SK-N-SH treated with all-trans-retinoic acid at 6 μM for 48 hours (cell line): Measurements from ENCODE around the gene KREMEN1.
"Not testable (repeated sequence)": the region's sequence is repeated elsewhere in the genome, so short reads cannot be mapped to it uniquely, and the experiment has no call there.

Experiments used
- GLIS3 ChIP-seq: fragments of 250-450 bp; sonication (Bioruptor Pico); IDR thresholded peaks from 2 replicates; pipeline ENCODE4 v1.5.0; 2020; ENCODE audit warnings: mild to moderate bottlenecking, moderate library complexity
- POU6F1 ChIP-seq: fragments of 250-450 bp; sonication (Bioruptor Pico); IDR thresholded peaks from 2 replicates; pipeline ENCODE4 v1.8.0; 2021; ENCODE audit warnings: low read depth, mild to moderate bottlenecking, moderate library complexity, borderline replicate concordance
- PPARA ChIP-seq: fragments of 250-450 bp; sonication (Bioruptor Pico); IDR thresholded peaks from 2 replicates; pipeline ENCODE4 v1.5.0; 2020; ENCODE audit warnings: mild to moderate bottlenecking, borderline replicate concordance
- TCF4 ChIP-seq: fragments of 250-450 bp; sonication (Bioruptor Pico); IDR thresholded peaks from 2 replicates; pipeline ENCODE4 v1.8.0; 2021; ENCODE audit warnings: mild to moderate bottlenecking, moderate library complexity, borderline replicate concordance
- TOX ChIP-seq: fragments of 250-450 bp; sonication (Bioruptor Pico); IDR thresholded peaks from 2 replicates; pipeline ENCODE4 v1.8.0; 2021; ENCODE audit warnings: mild to moderate bottlenecking, moderate library complexity, borderline replicate concordance
- ZFP30 ChIP-seq: fragments of 450-650 bp; formaldehyde crosslinking; IDR thresholded peaks from 2 replicates; pipeline ENCODE4 v1.5.0; 2022; ENCODE audit warnings: mild to moderate bottlenecking, moderate library complexity
- ZNF565 ChIP-seq: fragments of 450-650 bp; formaldehyde crosslinking; conservative IDR thresholded peaks from 2 replicates; pipeline ENCODE4 v1.5.0; 2020; ENCODE audit warnings: low read depth, mild to moderate bottlenecking, moderate library complexity
- TF ChIP-seq, protein P1 (sequence below): fragments of 250-450 bp; sonication (Bioruptor Pico); IDR thresholded peaks from 2 replicates; pipeline ENCODE4 v1.8.0; 2020; ENCODE audit warnings: mild to moderate bottlenecking, moderate library complexity, borderline replicate concordance

GRCh38 chr22:29083576-29083932 lies 10.7 kb downstream of the KREMEN1 start:
- TF ChIP-seq, protein P1, sequence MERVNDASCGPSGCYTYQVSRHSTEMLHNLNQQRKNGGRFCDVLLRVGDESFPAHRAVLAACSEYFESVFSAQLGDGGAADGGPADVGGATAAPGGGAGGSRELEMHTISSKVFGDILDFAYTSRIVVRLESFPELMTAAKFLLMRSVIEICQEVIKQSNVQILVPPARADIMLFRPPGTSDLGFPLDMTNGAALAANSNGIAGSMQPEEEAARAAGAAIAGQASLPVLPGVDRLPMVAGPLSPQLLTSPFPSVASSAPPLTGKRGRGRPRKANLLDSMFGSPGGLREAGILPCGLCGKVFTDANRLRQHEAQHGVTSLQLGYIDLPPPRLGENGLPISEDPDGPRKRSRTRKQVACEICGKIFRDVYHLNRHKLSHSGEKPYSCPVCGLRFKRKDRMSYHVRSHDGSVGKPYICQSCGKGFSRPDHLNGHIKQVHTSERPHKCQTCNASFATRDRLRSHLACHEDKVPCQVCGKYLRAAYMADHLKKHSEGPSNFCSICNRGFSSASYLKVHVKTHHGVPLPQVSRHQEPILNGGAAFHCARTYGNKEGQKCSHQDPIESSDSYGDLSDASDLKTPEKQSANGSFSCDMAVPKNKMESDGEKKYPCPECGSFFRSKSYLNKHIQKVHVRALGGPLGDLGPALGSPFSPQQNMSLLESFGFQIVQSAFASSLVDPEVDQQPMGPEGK (CRISPR knock-in tag), result not testable (repeated sequence)
- not testable (repeated sequence) for TF ChIP-seq TCF4 (CRISPR knock-in tag); TOX (CRISPR knock-in tag); ZFP30; POU6F1; ZNF565; GLIS3 (CRISPR knock-in tag); PPARA (CRISPR knock-in tag)
